C4-2B (cell line): ENCODE results near the gene PDZD11.

ENCODE experiments used
- CTCF ChIP-seq: fragments of 450-650 bp; conservative IDR thresholded peaks from 2 replicates; pipeline ENCODE4 v1.5.1; 2017; ENCODE audit warnings: mild to moderate bottlenecking
- ZFX ChIP-seq: fragments of 450-650 bp; IDR thresholded peaks from 2 replicates; pipeline ENCODE4 v1.6.1; 2017

- no peak for TF ChIP-seq CTCF
- no peak for TF ChIP-seq ZFX
Measured at GRCh38 chrX:70247252-70247651, 42.5 kb downstream of the PDZD11 start.
